WERI-Rb-1 (cell line): ENCODE data around the gene DGCR8.
A peak's percentile ranks its signal among the peaks of the same experiment; 100 is the strongest.

Source experiments
- DNase-seq: peaks from one replicate; pipeline ENCODE4 v3.0.0-alpha.2; 2020
- H3K27ac ChIP-seq: fragments of 250-450 bp; sonication (Bioruptor Pico); 2 replicates; pipeline ENCODE4 v1.5.1; 2020; ENCODE audit warnings: mild to moderate bottlenecking, moderate library complexity
- H3K27me3 ChIP-seq: fragments of 250-450 bp; sonication (Bioruptor Pico); 2 replicates; pipeline ENCODE4 v1.5.1; 2021; ENCODE audit warnings: mild to moderate bottlenecking, low read depth, moderate library complexity; ENCODE audit not compliant: insufficient read depth, severe bottlenecking
- H3K36me3 ChIP-seq: fragments of 250-450 bp; sonication (Bioruptor Pico); 2 replicates; pipeline ENCODE4 v1.5.1; 2020; ENCODE audit warnings: mild to moderate bottlenecking, moderate library complexity
- H3K4me3 ChIP-seq: 2 replicates; pipeline ENCODE4 v1.5.1; 2011; ENCODE audit warnings: low read depth, mild to moderate bottlenecking, control low read depth, low read length
- H3K9me3 ChIP-seq: fragments of 250-450 bp; sonication (Bioruptor Pico); 2 replicates; pipeline ENCODE4 v1.5.1; 2021; ENCODE audit warnings: mild to moderate bottlenecking, moderate library complexity; ENCODE audit not compliant: severe bottlenecking
- CTCF ChIP-seq: IDR thresholded peaks from 2 replicates; pipeline ENCODE4 v1.5.1; 2011; ENCODE audit warnings: low read depth, mild to moderate bottlenecking, control low read depth, inconsistent platforms, low read length

The DGCR8 gene

GRCh38 chr22:20155330-20156041 is 75.4 kb downstream of the DGCR8 start:
- Histone ChIP-seq H3K9me3 (no peaks in the 10 kb centered on the region), H3K27me3 (no peaks in the 10 kb centered on the region), H3K36me3 (no peaks in the 10 kb centered on the region), H3K27ac (no peak overlapping the region), H3K4me3 (no peak overlapping the region)
- no peak for TF ChIP-seq CTCF
- no peak for DNase-seq

GRCh38 chr22:20156042-20156389 is 76.0 kb downstream of the DGCR8 start:
- no peaks in the 10 kb centered on the region for H3K36me3 ChIP-seq
- DNase-seq = no peak
- TF ChIP-seq CTCF = no peak
- H3K4me3 ChIP-seq = no peak overlapping the region
- H3K9me3 ChIP-seq = no peaks in the 10 kb centered on the region
- H3K27me3 ChIP-seq = no peaks in the 10 kb centered on the region
- H3K27ac ChIP-seq = no peak overlapping the region

DNA sequence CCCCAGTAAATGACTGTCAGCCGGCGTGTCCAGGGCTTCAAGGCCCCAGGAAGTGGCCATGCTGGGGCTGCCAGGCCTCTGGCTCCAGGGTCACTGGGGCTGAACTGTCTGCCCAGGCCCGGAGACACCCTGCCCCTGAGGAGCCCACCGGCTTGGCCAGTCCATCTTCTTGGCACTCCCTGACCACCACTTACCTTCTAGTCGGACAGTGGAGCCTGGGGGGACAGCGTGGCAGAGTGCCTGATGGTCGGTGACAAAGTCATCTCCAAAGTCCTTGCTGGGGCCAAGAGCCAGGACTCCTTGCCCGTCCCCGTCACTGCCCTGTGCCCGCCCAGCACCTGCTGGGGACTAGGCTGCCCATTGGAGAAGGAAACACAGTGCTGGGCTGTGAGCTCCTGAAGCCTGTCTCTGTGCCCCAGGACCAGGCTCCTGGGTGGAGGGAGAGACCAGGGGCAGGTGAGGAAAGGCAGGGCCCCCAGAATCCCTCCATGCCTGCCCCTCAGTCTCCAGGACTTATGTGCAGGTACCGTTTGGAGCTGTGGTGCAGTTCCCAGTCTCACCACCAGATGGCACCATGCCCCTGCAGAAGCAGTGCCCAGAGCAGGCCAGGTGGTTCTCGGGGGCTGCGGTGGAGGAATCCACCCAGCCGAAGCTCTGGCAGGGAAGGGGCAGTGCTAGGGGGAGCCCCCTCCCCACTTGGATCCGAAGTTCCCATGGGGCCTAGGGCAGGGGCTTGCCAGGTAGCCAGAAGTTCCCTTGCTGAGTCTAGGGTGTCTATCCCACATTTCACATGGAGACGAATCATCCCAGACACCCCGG is 76.8 kb downstream of the DGCR8 start:
- DNase-seq = peak; percentile 86
- H3K27me3 ChIP-seq = no peaks in the 10 kb centered on the region
- no peak overlapping the region for H3K27ac ChIP-seq
- TF ChIP-seq CTCF = peak; percentile 96
- H3K9me3 ChIP-seq = no peaks in the 10 kb centered on the region
- H3K4me3 ChIP-seq = no peak overlapping the region
- no peaks in the 10 kb centered on the region for H3K36me3 ChIP-seq

DNA sequence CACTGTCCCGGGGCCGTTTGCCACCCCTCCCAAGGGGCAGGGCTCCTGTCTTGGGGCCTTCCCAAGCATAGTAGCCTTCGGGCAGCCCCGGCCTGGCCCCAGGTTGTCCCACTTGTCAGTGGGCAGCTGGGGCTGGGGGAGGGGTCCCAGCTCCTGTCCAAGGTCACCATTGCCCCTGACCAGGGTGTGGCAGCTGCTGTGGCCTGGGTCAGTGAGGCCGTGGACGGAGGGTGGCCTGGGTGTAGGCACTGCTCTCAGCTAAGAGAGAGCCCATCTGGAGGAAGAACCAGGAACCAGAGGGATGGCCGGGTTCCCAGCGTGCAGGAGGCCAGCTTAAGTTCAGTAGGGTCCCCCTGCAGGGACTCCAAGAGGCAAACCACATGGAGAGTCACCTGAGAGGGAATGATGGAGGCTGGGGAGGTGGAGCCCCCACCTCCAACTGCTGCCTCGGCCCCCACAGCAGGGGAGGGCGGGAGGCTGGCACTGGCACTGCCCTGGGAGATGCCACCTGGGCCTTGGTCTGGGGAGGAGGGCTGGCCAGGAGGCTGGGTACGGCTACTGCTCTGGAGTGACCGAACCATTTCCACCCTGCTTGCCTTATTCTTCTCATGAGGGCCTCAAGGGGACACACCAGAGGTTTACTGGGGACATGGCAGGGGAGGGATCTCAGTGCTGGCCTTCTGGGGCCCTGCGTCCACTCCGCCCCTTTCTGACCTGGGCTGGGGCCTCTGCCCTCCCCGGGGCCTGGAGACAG is 77.6 kb downstream of the DGCR8 start:
- no peak overlapping the region for H3K27ac ChIP-seq
- H3K4me3 ChIP-seq = no peak overlapping the region
- H3K36me3 ChIP-seq = no peaks in the 10 kb centered on the region
- no peaks in the 10 kb centered on the region for H3K9me3 ChIP-seq
- DNase-seq = no peak
- no peaks in the 10 kb centered on the region for H3K27me3 ChIP-seq
- no peak for TF ChIP-seq CTCF

DNA sequence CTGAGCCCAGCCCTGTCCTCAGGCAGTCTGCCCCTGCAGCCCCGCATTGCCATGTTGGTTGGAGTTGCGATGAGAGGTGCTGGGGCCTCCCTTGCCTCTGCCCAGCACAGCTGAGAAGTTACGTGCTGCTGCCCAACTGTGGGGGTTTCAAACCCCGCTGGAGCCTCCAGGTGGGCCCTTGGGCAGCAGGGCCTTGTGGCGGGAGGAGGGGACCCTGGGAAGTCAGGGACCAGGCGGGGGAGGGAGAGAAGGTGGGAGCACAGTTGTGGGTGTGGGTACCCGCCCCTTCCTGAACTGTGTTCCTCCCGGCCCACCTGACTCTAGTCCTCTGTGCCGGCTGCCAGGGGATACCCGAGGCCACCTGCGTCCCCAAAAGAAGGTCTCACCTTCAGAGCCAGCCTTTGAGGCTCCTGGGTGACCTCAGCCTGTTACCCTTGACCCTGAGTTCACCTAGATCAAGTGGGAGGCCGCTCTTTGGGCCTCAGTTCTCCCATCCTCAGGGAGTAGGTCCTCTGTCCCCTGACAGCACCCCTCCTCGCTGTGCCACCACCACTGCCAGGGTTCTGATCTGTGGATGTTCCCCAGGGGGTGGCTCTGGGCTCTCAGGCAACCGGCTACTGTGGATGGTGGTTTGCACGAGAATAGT is 78.5 kb downstream of the DGCR8 start:
- peak overlapping the region; percentile 23; the same call in 1 of the 2 replicates for H3K27ac ChIP-seq
- no peaks in the 10 kb centered on the region for H3K9me3 ChIP-seq
- TF ChIP-seq CTCF = no peak
- H3K27me3 ChIP-seq = no peaks in the 10 kb centered on the region
- no peak for DNase-seq
- H3K4me3 ChIP-seq = no peak overlapping the region
- no peaks in the 10 kb centered on the region for H3K36me3 ChIP-seq
